Muscle of arm (tissue), 14 donors: ENCODE data around the gene CFLAR. TPM values are rescaled to one million over a fixed set of nuclear protein-coding genes. Genes with fewer than 3 reads are reported as not detected.
A peak's percentile ranks its signal among the peaks of the same experiment; 100 is the strongest.

ENCODE experiments used
- DNase-seq: peaks from one replicate; pipeline ENCODE4 v3.0.0-alpha.2; 2013
- long read RNA-seq, 11 donors: transcript quantifications; one replicate each; lab custom pipeline, GENCODE V29; 2026
- polyA plus RNA-seq, 12 donors: library from polyadenylated mRNA; unstranded; fragments of 120-200 nt; gene quantifications; one replicate each; pipeline ENCODE4 v1.2.1, GENCODE V29; 2013; ENCODE audit not compliant: insufficient read length in 12 of 12

CFLAR gene
- polyA plus RNA-seq: 10 to 100 TPM in 11 of 12 donors, not detected in 1; 30.8 to 62.4 (median 40.3) TPM
- long read RNA-seq, donor 1, full-length matches to known transcripts: 13 of 13 reads
- long read RNA-seq, donor 1, partial matches to known transcripts: 0 of 13 reads
- long read RNA-seq, donor 1, other reads (novel, unspliced or antisense): 0 of 13 reads
- long read RNA-seq, donor 2, full-length matches to known transcripts: 7 of 7 reads
- long read RNA-seq, donor 2, partial matches to known transcripts: 0 of 7 reads
- long read RNA-seq, donor 2, other reads (novel, unspliced or antisense): 0 of 7 reads
- long read RNA-seq, donor 3, partial matches to known transcripts: 0 of 2 reads
- long read RNA-seq, donor 3, other reads (novel, unspliced or antisense): 0 of 2 reads
- long read RNA-seq, donor 4, full-length matches to known transcripts: 3 of 3 reads
- long read RNA-seq, donor 4, partial matches to known transcripts: 0 of 3 reads
- long read RNA-seq, donor 4, other reads (novel, unspliced or antisense): 0 of 3 reads
- long read RNA-seq, donor 5, partial matches to known transcripts: 0 of 1 reads
- long read RNA-seq, donor 5, other reads (novel, unspliced or antisense): 0 of 1 reads
- long read RNA-seq, donor 6, partial matches to known transcripts: 0 of 4 reads
- long read RNA-seq, donor 6, other reads (novel, unspliced or antisense): 0 of 4 reads
- long read RNA-seq, donor 7, full-length matches to known transcripts: 3 of 3 reads
- long read RNA-seq, donor 7, partial matches to known transcripts: 0 of 3 reads
- long read RNA-seq, donor 7, other reads (novel, unspliced or antisense): 0 of 3 reads
- long read RNA-seq, donor 8, full-length matches to known transcripts: 10 of 19 reads
- long read RNA-seq, donor 8, partial matches to known transcripts: 9 of 19 reads
- long read RNA-seq, donor 8, other reads (novel, unspliced or antisense): 0 of 19 reads
- long read RNA-seq, donor 9, full-length matches to known transcripts: 3 of 3 reads
- long read RNA-seq, donor 9, partial matches to known transcripts: 0 of 3 reads
- long read RNA-seq, donor 9, other reads (novel, unspliced or antisense): 0 of 3 reads
- long read RNA-seq, donor 10, full-length matches to known transcripts: 6 of 6 reads
- long read RNA-seq, donor 10, partial matches to known transcripts: 0 of 6 reads
- long read RNA-seq, donor 10, other reads (novel, unspliced or antisense): 0 of 6 reads
- long read RNA-seq, donor 11, full-length matches to known transcripts: 6 of 6 reads
- long read RNA-seq, donor 11, partial matches to known transcripts: 0 of 6 reads
- long read RNA-seq, donor 11, other reads (novel, unspliced or antisense): 0 of 6 reads

GRCh38 chr2:201116115-201116958 lies at the start of gene CFLAR:
Gene CFLAR, plus strand, starts transcription at chr2:201116164. Its CDS starts 13,702 bp downstream, at chr2:201129866.
- peak; percentile 84 for DNase-seq

GRCh38 chr2:201070948-201071478 lies 45.0 kb upstream of the CFLAR start:
- no peak for DNase-seq

GRCh38 chr2:201071479-201072200 lies 44.3 kb upstream of the CFLAR start, which contains the start of the genes HYCC2 and NDUFB3:
Gene HYCC2, minus strand, starts transcription at chr2:201071671. Its CDS starts 47,662 bp downstream, at chr2:201024009.
Gene NDUFB3, plus strand, starts transcription at chr2:201072001. Its CDS starts 6,882 bp downstream, at chr2:201078883.
- peak; percentile 97 for DNase-seq

GRCh38 chr2:201072201-201072530 lies 43.8 kb upstream of the CFLAR start:
- DNase-seq: no peak

GRCh38 chr2:201073071-201073470 lies 42.9 kb upstream of the CFLAR start:
- no peak for DNase-seq

- no peak for DNase-seq
Observed at GRCh38 chr2:201074996-201075395, 41.0 kb upstream of the CFLAR start.

- DNase-seq: no peak
Observed at GRCh38 chr2:201084863-201085262, 31.1 kb upstream of the CFLAR start.

GRCh38 chr2:201090574-201090973 lies 25.4 kb upstream of the CFLAR start:
- DNase-seq: no peak

GRCh38 chr2:201093573-201093972 lies 22.4 kb upstream of the CFLAR start:
- no peak for DNase-seq

GRCh38 chr2:201100497-201100896 lies 15.5 kb upstream of the CFLAR start:
- DNase-seq: no peak

GRCh38 chr2:201105759-201106158 lies 10.2 kb upstream of the CFLAR start:
- no peak for DNase-seq

GRCh38 chr2:201107624-201108023 lies 8.3 kb upstream of the CFLAR start:
- no peak for DNase-seq

GRCh38 chr2:201108341-201108740 lies 7.6 kb upstream of the CFLAR start:
- DNase-seq: no peak

GRCh38 chr2:201109186-201109585 lies 6.8 kb upstream of the CFLAR start:
- DNase-seq: no peak

- DNase-seq: no peak
Observed at GRCh38 chr2:201110615-201111014, 5.3 kb upstream of the CFLAR start.

- no peak for DNase-seq
Observed at GRCh38 chr2:201111096-201111495, 4.9 kb upstream of the CFLAR start.

GRCh38 chr2:201114350-201114749 lies 1.6 kb upstream of the CFLAR start:
- no peak for DNase-seq

- no peak for DNase-seq
Observed at GRCh38 chr2:201114846-201115245, 1.1 kb upstream of the CFLAR start.

GRCh38 chr2:201116959-201117734 lies 1.2 kb downstream of the CFLAR start:
- peak; percentile 73 for DNase-seq
